Measurements from ENCODE around the gene SCUBE1. TPM values are rescaled to one million over a fixed set of nuclear protein-coding genes. Genes with fewer than 3 reads are reported as not detected.

The SCUBE1 gene
- total and polyA plus RNA-seq, 2 donors (not counting 3 experiments of a cell fraction or from before 2014, with no cell fraction given): 0.07 TPM; not detected in 1

DNA sequence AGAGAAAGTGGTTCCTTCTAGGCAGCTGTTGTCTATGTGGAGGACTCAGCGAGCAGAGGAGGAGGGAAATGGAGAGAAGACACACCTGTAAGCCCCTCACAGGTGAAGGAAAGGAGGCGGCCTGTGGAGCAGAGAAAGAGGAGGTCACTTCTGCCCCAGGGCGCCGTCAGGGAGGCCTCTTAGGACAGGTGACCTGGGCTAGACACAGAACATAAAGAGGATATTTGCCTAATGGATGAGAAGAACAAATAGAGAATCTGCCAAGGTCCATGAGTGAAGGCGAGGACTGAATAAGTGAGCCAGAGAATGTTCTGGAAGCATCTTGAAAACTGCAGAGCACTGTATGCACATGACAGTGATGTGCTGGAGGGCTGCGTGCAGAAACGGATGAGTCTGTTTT is 2.2 kb upstream of the SCUBE1 start:
- H3K9me3 ChIP-seq (replicated peaks; ENCODE audit: control insufficient read depth, insufficient read depth, low read length): no peaks in the 10 kb centered on the region
- ChIA-PET POLR2A (no interaction called here), CTCF (interaction anchor here (1.0 to 5.6 kb wide), 12 partner anchors 8 to 149 kb away, joined by 3 to 334 read pairs (median 9); no protein-coding TSS in a partner anchor)
- no peak overlapping the region for H2AFZ ChIP-seq (ENCODE audit: low read depth, low read length)
- no peaks in the 10 kb centered on the region for H3K36me3 ChIP-seq (ENCODE audit: control insufficient read depth in 2 of 2, extremely low read depth in 1 of 2, insufficient read depth in 2 of 2, low read length in 2 of 2)
- no peak overlapping the region for H3K4me3 ChIP-seq (replicated peaks in 1 of 3; ENCODE audit: insufficient read depth in 1 of 3, low read depth in 1 of 3, low read length in 3 of 3)
- FAIRE-seq (no peak), DNase-seq (ENCODE audit: low read depth, low spot score) (no peak)
- H3K9me1 ChIP-seq (replicated peaks; ENCODE audit: control insufficient read depth, extremely low read depth, insufficient read depth, low read length): no peaks in the 10 kb centered on the region
- intact Hi-C loops (cut with micrococcal nuclease) (loop anchor here (5.0 kb wide), 1 partner anchor 42 kb away; no protein-coding TSS in a partner anchor), dilution Hi-C loops (cut with MboI; ENCODE audit: extremely low pct_ligation_motif_present, low sequenced_read_pairs) (no loop called here)
- no TSS peak for BruUV-seq (replicated peaks)
- TF ChIP-seq POLR2A (IDR thresholded peaks at IDR 0.05; ENCODE audit: low read depth, low read length) (no peak), JUN (IDR thresholded peaks at IDR 0.05; ENCODE audit: borderline replicate concordance, insufficient read depth, insufficient read length, low read depth) (no peak), GATA2 (IDR thresholded peaks at IDR 0.05; ENCODE audit: insufficient read depth, insufficient read length, low read depth, low read length) (no peak), FOS (IDR thresholded peaks at IDR 0.05; ENCODE audit: borderline replicate concordance, insufficient read depth, low read length) (no peak), EZH2 (IDR thresholded peaks at IDR 0.05; ENCODE audit: borderline replicate concordance, low read depth, low read length, severe bottlenecking) (no peak), MYC (IDR thresholded peaks at IDR 0.05; ENCODE audit: low read depth, low read length) (no peak), POLR2AphosphoS5 (IDR thresholded peaks at IDR 0.05; ENCODE audit: insufficient read depth, low read depth, low read length) (no peak)
- TF ChIP-seq, protein P1, sequence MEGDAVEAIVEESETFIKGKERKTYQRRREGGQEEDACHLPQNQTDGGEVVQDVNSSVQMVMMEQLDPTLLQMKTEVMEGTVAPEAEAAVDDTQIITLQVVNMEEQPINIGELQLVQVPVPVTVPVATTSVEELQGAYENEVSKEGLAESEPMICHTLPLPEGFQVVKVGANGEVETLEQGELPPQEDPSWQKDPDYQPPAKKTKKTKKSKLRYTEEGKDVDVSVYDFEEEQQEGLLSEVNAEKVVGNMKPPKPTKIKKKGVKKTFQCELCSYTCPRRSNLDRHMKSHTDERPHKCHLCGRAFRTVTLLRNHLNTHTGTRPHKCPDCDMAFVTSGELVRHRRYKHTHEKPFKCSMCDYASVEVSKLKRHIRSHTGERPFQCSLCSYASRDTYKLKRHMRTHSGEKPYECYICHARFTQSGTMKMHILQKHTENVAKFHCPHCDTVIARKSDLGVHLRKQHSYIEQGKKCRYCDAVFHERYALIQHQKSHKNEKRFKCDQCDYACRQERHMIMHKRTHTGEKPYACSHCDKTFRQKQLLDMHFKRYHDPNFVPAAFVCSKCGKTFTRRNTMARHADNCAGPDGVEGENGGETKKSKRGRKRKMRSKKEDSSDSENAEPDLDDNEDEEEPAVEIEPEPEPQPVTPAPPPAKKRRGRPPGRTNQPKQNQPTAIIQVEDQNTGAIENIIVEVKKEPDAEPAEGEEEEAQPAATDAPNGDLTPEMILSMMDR (IDR thresholded peaks at IDR 0.05; ENCODE audit: extremely low read depth in 1 of 2, insufficient read depth in 1 of 2, low read depth in 1 of 2, low read length in 2 of 2): no peak
- TF ChIP-seq, protein P2, sequence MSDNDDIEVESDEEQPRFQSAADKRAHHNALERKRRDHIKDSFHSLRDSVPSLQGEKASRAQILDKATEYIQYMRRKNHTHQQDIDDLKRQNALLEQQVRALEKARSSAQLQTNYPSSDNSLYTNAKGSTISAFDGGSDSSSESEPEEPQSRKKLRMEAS (IDR thresholded peaks at IDR 0.05; ENCODE audit: insufficient read depth, insufficient read length): no peak
- H3K9ac ChIP-seq (replicated peaks; ENCODE audit: extremely low read depth, insufficient read depth, low read length): no peak overlapping the region
- H3K79me2 ChIP-seq (ENCODE audit: control insufficient read depth, insufficient read depth, low read length): no peaks in the 10 kb centered on the region
- no peaks in the 10 kb centered on the region for H3K4me1 ChIP-seq (ENCODE audit: control insufficient read depth, extremely low read depth, insufficient read depth, low read length)
- H3K4me2 ChIP-seq (ENCODE audit: insufficient read depth, low read length): no peak overlapping the region
- no peaks in the 10 kb centered on the region for H4K20me1 ChIP-seq (replicated peaks; ENCODE audit: control insufficient read depth, extremely low read depth, insufficient read depth, low read length)
- no peak overlapping the region for H3K27ac ChIP-seq (ENCODE audit: insufficient read depth, low read depth, low read length)
- H3K27me3 ChIP-seq (ENCODE audit: control insufficient read depth in 2 of 2, insufficient read depth in 2 of 2, low read length in 2 of 2): peaks cover 25 to 31% of the 10 kb centered on the region in 2 experiments

Data from endothelial cell of umbilical vein (primary cell).